HG03159 (cell line): ENCODE data around the gene LYPD6B.
A peak's percentile ranks its signal among the peaks of the same experiment; 100 is the strongest.

Experiments used
- ATAC-seq: cut with Tn5 transposase; IDR thresholded peaks from one replicate; pipeline ENCODE4 v1.9.1; 2021; ENCODE audit warnings: mild to moderate bottlenecking, moderate library complexity; ENCODE audit not compliant: unreplicated experiment

Gene LYPD6B

DNA sequence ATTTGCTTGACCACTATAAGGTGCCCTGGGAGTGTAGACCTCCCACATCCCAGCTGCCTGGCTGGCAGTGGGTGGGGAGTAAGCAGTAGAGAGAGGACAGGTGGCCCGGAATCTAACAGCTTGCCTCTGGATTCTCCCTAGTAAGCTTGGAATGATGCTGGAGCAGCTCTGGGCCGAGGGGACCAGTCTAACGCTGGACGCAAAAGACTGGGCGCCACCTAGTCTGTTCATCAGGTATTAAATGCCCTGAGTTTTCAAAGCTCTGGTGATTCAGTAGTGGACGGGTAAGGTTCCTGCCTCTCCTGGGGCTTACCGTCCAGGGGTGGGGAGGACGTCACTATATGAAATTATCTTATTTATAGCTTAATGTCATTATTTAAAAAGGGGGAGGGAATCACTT is 648 bp upstream of the LYPD6B start:
- no peak for ATAC-seq

DNA sequence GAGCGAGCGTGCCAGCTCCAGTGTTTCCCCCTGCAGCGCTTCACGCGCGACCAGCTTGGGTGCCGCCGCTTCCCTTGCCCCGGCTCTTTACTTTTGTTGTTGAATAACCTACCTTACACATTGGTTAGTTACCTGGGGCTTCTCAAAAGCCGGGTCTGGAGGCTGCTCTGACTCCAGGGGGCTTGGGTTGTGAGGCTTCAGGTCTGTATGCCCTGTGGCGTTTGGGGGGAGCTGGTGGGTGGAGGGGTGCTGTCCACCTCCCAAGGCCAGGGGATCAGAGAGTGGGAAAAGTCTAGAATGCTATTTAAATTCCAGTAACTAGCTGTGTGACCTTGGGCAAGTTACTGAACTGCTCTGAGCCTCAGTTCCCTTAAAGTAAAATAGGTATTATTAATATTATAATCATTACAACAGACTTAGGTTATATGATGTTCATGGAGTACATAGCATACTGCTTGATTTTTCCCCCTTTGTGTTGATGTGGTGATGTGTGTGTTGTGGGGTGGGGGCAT is 770 bp downstream of the LYPD6B start:
- no peak for ATAC-seq

DNA sequence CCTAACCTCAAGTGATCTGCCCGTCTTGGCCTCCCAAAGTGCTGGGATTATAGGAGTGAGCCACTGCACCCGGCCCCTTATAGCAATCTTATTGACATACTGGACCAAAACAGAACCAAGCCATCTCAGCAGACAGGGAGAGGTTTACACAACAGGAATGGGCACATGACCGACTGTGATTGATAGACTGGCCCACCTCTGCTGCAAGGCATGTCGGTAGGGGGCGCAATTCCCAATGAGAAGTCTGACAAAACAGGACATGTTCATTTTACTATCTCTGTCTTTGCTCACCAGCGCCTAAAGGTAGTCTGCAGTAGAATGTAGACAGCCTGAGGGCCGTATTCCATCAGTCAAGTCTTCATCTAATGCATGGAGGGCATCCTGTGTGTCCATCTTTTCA is 2.0 kb downstream of the LYPD6B start:
- ATAC-seq, result peak; percentile 35

DNA sequence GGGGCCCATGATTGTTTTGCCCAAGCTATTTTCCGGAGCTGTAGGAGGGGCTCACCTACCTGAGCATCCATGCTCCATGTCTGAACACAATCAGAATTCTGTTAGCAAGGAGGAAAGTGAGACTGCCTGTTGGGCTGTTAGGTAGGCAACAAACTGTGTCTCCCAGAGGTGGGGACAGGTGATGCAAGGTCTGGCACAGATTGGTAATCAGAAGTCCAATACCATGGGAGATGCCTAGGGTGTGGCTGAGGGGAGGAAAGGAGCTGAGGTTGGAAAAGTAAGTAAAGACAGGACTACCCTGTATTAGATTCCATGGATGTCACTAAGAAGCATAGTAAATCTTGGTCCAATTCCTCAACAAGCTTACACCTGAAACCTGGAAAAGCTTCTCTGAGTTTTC is 3.0 kb downstream of the LYPD6B start:
- no peak for ATAC-seq

DNA sequence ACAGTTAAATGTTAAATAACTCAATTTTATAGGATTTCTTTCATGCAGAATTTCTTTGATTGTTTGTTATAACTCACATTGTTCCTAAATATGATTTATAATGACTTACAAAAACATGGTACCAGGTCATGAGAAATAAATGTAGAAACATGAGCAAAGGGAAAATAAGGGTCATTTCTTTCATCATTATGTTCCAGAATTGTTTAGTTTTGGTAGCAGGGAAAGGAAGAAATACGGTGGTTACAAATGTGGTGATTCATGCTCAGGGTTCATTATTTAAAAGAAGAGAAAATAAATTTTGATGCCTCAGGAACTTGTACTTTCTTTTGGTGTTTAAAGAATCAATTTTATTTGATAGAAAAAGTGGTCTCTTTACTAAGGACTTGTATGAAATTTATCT is 4.4 kb downstream of the LYPD6B start:
- no peak for ATAC-seq

DNA sequence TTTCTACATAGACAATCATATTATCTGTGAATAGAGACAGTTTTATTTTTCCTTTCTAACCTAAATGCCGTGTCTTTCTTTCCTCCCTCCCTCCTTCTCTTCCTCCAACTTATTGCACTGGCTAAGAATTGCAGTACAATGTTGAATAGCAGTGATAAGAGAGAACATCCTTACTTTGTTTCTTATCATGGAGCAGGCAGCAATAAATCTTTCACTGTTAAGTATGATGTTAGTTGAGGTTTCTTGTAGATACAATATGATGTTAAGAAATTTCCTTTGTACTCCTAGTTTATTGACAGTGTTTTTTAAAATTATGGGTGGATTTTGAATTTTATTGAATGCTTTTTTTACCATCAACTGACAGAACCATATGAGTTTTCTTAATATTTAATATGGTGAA is 6.0 kb downstream of the LYPD6B start:
- no peak for ATAC-seq

DNA sequence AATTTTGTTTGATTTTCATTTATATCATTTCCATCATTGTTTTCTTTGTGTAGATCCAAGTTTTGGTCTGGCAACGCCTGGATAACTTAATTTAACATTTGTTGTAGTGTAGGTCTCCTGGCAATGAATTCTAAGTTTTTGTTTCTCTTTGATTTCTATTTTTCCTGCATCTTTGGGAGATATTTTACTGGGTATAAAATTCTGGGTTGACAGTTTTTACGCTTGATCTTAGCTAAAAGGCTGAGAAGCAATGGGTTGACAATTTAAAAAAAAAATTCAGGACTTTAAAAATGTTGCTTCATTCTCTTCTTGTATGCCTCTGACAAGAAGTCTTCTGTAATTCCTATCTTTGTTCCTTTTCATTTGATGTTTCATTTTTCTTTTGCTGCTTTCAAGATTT is 8.6 kb downstream of the LYPD6B start:
- ATAC-seq, result no peak

DNA sequence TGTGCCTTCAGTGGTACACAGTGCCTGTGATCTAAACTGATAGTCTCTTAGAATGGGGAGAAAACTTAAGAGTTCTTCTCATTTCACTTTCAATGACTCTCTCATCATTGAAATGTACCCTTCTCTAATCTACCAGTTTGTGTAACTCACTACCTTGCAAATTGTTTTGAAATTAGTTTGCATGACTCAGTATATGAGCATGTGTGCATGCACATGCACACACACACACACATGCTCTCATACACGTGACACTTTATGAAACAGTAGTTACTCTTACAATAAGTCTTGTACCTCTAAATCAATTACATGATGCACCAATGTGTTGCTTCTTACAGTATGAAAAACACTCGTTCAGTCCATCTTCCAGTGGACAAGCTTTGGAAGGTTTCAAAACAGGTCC is 10.6 kb downstream of the LYPD6B start:
- no peak for ATAC-seq

DNA sequence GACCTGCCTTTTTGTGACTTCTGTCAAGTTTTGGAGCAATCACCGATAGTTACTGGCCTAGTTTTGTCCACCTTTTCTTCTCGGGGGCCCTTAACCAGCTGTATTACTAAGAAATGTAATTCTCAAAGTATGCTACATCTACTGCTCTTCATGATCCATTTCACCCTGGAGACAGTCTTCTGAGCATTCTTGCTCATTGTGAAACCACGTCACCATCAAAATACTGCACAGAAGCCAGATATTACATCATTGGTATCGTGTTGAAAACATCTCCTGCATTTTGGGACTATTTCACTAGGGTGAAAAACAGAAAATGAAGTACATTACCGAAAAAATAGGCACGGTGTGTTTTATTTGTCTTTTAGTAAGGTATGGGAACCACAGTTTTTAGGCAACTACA is 11.7 kb downstream of the LYPD6B start:
- ATAC-seq, result peak; percentile 82

DNA sequence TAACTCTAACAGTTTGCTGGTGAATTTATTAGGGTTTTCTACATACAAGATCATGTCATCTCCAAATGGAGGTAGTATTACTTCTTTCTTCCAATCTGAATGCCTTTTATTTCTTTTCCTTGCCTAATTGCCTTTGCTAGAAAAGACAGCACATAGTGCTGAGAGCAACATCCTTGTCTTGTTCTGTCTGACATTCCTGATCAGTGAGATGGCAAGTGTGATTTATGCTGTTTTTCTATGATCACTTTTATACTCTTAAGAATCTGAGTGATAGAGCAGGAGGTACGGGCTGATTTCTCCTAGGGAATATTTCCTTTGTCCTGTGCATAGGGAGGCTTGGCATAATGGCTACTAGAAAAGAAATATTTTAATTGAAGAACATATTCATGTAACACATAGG is 17.3 kb downstream of the LYPD6B start:
- no peak for ATAC-seq

DNA sequence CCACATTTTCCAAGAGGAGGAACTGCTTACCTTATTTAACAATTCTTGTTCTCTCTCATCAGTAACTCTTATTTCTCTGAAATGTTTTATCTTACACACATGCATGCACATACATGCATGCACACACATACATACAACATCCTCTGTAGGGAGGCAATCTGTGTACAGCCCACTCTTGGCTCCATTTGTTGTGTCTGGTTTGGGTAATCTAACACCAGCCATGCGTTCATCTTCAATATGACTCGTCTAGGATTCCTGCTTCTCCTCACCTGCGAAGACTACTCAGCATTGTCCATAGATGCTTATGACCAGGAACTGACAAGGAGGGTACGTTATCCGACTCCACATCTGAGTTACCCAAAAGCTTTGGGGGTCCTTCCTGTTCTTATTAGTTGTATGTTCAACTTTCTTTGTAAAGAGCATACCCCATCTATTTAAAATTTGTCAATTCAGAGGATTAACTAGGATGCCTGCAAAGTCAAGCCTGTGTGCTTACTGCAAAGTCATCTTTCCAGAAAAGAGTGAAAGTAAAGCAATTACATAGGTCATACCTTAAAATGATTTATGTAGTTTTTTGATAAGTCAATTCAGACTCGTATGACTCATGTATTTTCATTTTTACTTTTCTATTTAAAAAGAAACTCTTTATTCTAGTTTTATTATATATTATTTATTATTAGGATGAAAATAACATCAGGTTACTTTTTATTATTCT is 18.2 kb downstream of the LYPD6B start:
- no peak for ATAC-seq

DNA sequence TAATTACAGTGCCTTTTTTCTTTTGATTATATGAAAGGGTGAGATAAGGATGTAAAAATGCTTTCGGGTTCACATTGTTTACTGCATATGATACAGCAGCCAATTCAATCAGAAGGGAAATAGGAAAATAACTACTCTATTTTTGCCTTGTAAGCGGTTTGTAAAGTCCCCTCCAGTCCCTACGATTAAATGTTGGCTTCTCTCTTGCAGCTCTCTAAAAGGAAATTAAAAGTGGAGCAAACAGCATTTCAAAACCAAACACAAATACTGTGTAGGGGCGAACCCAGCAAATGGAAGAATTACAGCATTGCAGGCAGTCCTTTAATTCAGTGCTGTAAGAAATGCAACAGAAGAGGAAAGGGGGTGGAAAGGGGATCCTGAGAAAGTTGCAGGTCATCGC is 18.9 kb downstream of the LYPD6B start:
- ATAC-seq, result no peak

DNA sequence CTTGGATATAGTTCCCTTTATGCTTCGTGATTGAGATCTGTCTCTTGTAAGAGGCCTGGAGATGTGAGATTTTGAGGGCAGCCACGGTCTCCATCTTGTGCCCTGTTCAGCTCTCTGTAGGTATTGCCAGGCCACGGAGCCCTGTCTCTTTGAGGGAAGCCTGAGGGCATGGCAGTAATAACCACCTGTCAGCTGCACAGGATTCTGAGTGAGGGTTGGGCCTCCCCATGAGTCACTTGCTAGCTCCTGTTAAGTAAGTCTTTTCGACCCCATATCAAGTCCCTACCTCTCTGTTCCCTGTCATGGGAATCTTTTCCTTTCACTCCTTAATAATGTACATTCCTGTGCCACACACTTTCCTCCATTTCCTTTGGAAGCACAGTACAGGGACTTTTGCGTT is 20.4 kb downstream of the LYPD6B start:
- ATAC-seq, result no peak

DNA sequence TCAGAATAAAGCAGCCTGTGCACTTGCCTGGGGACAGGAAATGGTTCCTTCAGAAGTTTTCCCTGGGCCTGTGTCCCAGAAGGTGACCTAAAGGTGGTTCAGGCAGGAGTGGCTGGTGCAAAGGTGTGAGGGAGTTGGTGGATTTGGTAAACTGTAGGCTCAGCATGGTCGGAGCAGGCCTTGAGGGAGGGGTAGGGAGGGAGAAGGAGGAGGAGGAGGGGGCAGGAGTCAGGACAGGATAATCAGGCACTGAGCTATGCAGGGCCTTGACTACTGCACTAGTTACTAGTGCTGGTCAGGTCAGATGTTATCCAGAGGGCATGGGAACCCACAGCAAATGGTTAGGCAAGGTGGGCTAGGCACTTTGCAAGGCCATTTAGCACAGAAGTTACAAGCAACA is 21.3 kb downstream of the LYPD6B start:
- no peak for ATAC-seq

DNA sequence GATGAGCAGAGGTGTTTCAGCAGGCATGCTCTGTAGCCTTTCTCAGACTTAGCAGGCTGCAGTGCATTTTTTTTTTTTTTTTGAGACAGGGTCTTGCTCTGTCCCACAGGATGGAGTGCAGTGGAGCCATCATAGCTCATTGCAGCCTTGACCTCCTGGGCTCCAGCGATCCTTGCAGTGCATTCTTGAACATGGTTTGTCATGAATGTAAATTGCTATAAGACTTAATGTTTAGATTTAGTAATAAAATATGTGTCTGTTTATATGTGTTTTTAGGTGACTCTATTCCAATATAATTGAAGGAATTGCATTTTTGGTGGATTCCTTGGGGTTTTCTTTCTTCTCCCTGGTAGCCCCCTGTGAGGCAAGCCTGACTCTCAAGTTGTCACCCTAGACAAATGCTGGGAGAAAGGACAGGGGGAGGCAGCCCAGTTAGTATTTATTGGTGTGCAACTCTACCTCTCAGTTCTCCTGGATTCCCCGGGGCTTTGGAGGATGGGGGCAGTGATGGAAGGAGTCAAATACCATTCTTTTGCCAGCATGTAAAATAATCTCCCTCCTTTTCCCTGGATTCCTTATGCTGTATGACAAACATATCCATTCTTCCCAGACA is 22.7 kb downstream of the LYPD6B start:
- ATAC-seq, result no peak

DNA sequence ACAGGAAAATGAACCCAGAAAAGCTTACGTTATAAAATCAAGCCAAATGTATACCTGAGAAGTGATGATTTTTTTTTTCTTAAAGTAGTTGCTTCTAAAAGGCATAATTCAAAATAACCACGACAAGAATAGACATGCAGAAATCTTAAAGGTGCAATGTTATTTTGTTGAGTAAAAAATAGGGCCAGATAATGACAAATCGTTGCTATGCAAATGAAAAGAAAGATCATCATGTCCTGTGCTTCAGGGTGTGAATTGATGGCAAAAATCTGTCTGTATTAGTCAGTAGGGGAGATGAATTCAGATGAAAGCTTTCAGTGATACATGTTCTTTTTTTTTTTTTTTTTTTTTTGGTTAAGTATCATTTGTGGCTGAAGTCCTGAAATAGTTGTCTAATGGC is 24.0 kb downstream of the LYPD6B start:
- ATAC-seq, result no peak

DNA sequence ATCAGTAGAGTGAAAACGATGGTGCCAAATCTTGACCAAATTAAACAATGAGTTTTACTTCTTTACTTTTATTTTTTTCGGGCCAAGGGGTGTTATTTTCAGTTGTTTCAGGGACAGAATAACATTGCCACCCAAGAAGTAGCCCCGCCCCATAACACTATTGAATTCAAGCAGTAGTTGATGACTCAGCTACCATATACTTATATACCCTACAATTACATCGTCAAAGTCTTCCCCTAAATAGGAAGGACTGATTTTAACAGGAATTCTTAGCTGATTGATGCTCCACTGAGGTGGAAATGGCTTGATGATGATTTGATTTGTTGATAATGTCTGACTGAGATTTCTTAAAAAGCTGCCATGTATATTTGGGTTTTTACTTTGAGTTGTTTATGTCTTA is 24.7 kb downstream of the LYPD6B start:
- ATAC-seq, result no peak

DNA sequence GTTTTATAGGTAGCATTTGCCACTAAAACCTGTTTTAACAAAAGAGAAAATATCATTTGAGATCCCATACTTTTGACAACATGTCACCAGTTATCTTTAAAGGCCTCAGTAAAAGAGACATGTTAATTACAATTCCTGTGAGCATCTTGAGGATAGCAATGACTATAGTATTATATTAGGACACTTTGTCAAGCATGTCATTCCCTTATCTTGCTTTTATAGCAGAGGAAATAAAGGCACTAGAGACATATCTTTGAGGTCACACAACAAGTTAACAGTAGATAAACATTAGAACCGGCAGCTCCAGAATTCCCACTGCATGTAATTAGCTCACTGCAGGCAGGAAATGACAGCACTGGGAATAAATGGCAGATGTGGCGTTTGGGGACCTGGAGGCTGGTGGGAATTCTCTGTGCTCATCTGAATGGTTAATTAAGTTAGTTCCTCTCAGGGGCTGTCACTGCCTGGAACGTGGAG is 25.9 kb downstream of the LYPD6B start:
- no peak for ATAC-seq

DNA sequence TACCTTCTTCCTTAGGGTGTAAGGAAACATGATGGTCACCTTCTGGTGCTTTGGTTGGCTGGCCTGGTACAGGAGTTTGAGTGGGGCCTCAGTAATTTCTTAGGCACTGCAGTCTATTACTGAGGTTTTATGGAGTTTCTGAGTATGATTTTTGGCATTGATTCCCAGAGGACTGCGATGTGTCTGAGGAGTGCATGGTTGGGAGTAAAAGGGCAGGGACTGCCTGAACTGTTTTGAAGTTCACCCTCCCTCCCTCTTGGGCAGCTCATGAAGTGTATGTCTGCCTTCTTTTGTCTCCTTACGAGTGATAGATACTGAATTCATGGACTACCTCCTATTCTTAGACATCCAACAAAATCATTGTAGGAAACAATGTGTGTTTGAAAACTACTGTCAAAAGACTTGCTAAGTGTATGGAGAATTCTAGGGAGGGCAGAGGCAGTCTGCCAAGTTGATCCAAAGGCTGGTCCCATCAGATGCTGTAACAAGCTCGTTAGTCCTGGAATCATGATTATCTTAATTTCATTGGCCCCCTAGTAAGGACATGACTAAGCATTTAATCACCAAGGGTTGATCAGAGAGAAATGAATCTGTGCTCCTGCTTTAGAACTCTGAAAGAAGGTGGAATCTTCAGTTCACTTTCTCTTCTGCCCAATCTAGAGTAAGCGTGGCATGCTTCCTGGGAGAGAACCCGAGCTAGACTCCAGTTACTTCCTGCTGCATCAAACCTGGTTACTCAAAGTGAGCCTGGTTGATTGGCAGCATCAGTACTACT is 26.5 kb downstream of the LYPD6B start:
- no peak for ATAC-seq

DNA sequence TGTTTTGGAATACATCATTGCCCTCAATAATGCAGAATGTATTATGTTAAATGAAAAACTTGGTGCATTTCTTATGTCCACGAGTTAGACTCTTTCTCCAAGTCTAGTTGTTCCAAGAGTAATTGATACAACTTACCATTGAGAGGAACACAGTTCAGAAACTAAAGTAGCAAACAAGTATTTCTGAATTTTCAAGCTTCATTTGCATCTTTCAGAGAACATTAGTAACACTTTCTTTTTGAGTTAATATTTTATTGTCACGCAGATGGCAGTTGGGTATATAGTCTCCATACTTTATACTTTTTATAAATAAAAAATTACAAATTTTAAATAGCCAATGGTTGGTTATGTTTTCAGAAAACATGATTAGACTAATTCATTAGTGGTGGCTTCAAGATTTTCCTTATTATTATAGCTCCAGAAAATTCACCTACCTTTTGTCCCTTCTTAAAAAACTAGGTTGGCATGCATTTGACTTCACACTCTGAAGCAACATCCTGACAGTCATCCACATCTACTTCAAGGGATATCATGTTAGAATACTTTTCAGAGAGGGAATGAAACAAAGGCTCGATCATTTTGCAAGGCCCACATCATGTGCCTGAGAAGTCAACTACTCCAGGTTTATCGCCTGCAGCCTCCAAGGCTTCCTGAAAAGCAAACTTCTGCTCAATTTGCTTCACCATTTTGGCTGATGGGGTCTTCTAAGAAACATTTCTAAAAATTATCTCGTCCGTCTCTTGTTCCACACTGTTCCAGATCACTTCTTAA is 29.9 kb downstream of the LYPD6B start:
- ATAC-seq, result no peak
